Uterus (tissue), 2 donors: Measurements from ENCODE around the gene ACOX2.

Experiments used
- POLR2A ChIP-seq, 2 donors: fragments of 450-650 bp; IDR thresholded peaks; one replicate each; pipeline ENCODE4 v1.6.1; 2016; ENCODE audit warnings: antibody characterized with exemption in 2 of 2, mild to moderate bottlenecking in 1 of 2, moderate library complexity in 1 of 2
- TF ChIP-seq, protein P1 (sequence below), 4 experiments: fragments of 200-600 bp in 2 of 4; fragments of 450-650 bp in 2 of 4; sonication (generic) in 2 of 4; IDR thresholded peaks; one replicate each; pipeline ENCODE4 v1.5.1; 2016 to 2019; ENCODE audit warnings: antibody characterized with exemption in 4 of 4, mild to moderate bottlenecking in 2 of 4, moderate library complexity in 1 of 4

GRCh38 chr3:58492494-58492905, 44.5 kb downstream of the ACOX2 start:
- TF ChIP-seq, protein P1, sequence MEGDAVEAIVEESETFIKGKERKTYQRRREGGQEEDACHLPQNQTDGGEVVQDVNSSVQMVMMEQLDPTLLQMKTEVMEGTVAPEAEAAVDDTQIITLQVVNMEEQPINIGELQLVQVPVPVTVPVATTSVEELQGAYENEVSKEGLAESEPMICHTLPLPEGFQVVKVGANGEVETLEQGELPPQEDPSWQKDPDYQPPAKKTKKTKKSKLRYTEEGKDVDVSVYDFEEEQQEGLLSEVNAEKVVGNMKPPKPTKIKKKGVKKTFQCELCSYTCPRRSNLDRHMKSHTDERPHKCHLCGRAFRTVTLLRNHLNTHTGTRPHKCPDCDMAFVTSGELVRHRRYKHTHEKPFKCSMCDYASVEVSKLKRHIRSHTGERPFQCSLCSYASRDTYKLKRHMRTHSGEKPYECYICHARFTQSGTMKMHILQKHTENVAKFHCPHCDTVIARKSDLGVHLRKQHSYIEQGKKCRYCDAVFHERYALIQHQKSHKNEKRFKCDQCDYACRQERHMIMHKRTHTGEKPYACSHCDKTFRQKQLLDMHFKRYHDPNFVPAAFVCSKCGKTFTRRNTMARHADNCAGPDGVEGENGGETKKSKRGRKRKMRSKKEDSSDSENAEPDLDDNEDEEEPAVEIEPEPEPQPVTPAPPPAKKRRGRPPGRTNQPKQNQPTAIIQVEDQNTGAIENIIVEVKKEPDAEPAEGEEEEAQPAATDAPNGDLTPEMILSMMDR (IDR thresholded peaks at IDR 0.05): no peak
- no peak for TF ChIP-seq POLR2A (IDR thresholded peaks at IDR 0.05)
